GM13977 (cell line): Measurements from ENCODE around the gene IL5.
"Not testable (repeated sequence)": the region's sequence is repeated elsewhere in the genome, so short reads cannot be mapped to it uniquely, and the experiment has no call there.

Source experiments
- DNase-seq: peaks from one replicate; pipeline ENCODE4 v3.0.0; 2012; ENCODE audit warnings: low spot score
- in situ Hi-C: fragments of 300-500 bp; cut with MboI; formaldehyde crosslinking; loops from one replicate; pipeline ENCODE4 v1.12.0; 2022; ENCODE audit warnings: low sequenced_read_pairs, low pct_unique_long_range_greater_than_20kb, mixed read lengths, inconsistent platforms; ENCODE audit not compliant: unreplicated experiment
- TF ChIP-seq, protein P1 (sequence below): IDR thresholded peaks from 2 replicates; pipeline ENCODE4 v1.5.1; 2012; ENCODE audit warnings: mild to moderate bottlenecking, control low read depth; ENCODE audit not compliant: insufficient read depth; ENCODE audit errors: extremely low read depth, missing control alignments

The IL5 gene

DNA sequence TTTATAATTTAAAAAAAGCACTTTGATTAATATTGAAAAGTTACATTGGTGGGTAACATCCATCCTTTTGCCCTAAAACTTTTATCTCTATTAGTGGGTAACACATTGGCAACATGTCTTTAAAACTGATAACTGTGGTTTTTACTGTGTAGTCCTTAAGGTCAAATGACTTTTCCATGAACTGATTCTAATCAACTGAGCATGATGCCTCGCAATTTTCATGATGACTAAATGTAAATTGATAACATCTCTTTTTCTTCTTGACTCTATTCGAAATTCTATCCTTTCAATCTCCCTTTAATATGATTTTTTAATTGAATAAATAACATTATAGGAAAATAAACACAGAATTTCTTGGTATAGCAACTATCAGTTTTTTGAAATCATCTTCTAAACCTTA, 6.3 kb upstream of the IL5 start:
- no peak for DNase-seq
- TF ChIP-seq, protein P1, sequence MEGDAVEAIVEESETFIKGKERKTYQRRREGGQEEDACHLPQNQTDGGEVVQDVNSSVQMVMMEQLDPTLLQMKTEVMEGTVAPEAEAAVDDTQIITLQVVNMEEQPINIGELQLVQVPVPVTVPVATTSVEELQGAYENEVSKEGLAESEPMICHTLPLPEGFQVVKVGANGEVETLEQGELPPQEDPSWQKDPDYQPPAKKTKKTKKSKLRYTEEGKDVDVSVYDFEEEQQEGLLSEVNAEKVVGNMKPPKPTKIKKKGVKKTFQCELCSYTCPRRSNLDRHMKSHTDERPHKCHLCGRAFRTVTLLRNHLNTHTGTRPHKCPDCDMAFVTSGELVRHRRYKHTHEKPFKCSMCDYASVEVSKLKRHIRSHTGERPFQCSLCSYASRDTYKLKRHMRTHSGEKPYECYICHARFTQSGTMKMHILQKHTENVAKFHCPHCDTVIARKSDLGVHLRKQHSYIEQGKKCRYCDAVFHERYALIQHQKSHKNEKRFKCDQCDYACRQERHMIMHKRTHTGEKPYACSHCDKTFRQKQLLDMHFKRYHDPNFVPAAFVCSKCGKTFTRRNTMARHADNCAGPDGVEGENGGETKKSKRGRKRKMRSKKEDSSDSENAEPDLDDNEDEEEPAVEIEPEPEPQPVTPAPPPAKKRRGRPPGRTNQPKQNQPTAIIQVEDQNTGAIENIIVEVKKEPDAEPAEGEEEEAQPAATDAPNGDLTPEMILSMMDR = no peak
- in situ Hi-C loops = no loop called here

DNA sequence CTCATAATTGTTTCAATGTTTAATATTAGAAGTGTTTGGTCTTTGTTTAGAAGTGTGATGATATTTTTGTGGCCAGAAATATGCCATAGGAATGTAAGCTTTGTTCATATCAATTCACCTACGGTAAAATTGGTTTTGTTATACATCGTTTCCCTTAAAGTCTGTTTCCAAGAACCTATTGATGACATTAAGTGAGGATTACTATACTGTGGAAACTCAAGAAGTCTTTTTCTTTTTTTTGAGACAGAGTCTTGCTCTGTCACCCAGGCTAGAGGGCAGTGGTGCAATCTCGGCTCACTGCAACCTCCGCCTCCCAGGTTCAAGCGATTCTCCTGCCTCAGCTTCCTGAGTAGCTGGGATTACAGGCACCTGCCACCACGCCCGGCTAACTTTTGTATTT, 5.5 kb upstream of the IL5 start:
- DNase-seq, in situ Hi-C loops: not testable (repeated sequence)

DNA sequence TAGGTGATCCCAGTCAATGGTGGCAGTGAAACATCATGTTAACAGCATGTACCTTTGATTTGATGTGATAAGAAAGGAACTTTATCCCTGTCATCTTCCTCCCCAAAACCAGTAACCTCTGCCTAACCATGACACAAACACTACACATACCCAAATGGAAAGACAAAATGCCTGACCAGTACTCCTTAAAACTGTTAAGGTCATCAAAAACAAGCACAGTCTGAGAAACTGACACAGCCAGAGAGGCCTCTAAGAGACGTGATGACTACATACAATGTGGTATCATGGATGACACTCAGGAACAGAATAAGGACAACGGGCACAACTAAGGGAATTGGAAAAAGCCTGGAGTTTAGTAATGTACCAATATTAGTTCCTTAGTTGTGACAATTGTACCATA, 3.9 kb upstream of the IL5 start:
- DNase-seq = no peak
- in situ Hi-C loops = no loop called here
- TF ChIP-seq, protein P1 = no peak

DNA sequence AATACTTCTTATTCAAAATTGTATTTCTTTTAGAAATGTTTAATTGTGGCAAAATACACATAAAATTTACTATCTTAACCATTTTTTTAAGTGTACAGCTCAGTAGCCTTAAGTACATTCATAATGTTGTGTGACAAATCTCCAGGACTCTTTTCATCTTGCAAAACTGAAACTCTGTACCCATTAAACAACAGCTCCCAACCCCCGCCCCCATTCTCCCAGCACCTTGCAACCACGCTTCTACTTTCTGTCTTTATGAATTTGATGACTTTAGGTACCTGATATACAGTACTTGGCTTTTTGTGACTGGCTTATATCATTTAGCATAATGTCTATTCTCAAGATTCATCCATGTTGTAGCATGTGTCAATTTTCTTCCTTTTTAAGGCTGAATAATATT, 2.8 kb upstream of the IL5 start:
- no peak for DNase-seq
- TF ChIP-seq, protein P1 = no peak
- in situ Hi-C loops = no loop called here

- DNase-seq = no peak
- in situ Hi-C loops = no loop called here
- TF ChIP-seq, protein P1 = no peak
Measured at GRCh38 chr5:132540764-132541163, 2.6 kb downstream of the IL5 start.

GRCh38 chr5:132540149-132540548, 3.2 kb downstream of the IL5 start:
- in situ Hi-C loops = no loop called here
- TF ChIP-seq, protein P1 = no peak
- no peak for DNase-seq

GRCh38 chr5:132539716-132540115, 3.6 kb downstream of the IL5 start:
- in situ Hi-C loops = no loop called here

More at GRCh38 chr5:132539716-132540115, 3.6 kb downstream of the IL5 start:
- TF ChIP-seq, protein P1 = no peak
- DNase-seq = no peak
